Retinal pigment epithelial cell (primary cell): ENCODE measurements around the gene TWF2.

Experiments used
- DNase-seq: peaks from one replicate; pipeline ENCODE4 v3.0.0-alpha.2; 2010; ENCODE audit warnings: low read depth
- H3K4me3 ChIP-seq: 2 replicates; pipeline ENCODE4 v1.5.1; 2011; ENCODE audit warnings: mild to moderate bottlenecking, low read length, control low read depth, moderate library complexity
- CTCF ChIP-seq: conservative IDR thresholded peaks from 2 replicates; pipeline ENCODE4 v1.5.1; 2011; ENCODE audit warnings: low read depth, low read length, control low read depth, inconsistent platforms

TWF2 gene

GRCh38 chr3:52248816-52249547, 10.0 kb upstream of the TWF2 start:
- H3K4me3 ChIP-seq = no peak overlapping the region
- no peak for DNase-seq
- no peak for TF ChIP-seq CTCF

- no peak for TF ChIP-seq CTCF
- no peak for DNase-seq
- no peak overlapping the region for H3K4me3 ChIP-seq
Observed at GRCh38 chr3:52248165-52248541, 9.2 kb upstream of the TWF2 start.

DNA sequence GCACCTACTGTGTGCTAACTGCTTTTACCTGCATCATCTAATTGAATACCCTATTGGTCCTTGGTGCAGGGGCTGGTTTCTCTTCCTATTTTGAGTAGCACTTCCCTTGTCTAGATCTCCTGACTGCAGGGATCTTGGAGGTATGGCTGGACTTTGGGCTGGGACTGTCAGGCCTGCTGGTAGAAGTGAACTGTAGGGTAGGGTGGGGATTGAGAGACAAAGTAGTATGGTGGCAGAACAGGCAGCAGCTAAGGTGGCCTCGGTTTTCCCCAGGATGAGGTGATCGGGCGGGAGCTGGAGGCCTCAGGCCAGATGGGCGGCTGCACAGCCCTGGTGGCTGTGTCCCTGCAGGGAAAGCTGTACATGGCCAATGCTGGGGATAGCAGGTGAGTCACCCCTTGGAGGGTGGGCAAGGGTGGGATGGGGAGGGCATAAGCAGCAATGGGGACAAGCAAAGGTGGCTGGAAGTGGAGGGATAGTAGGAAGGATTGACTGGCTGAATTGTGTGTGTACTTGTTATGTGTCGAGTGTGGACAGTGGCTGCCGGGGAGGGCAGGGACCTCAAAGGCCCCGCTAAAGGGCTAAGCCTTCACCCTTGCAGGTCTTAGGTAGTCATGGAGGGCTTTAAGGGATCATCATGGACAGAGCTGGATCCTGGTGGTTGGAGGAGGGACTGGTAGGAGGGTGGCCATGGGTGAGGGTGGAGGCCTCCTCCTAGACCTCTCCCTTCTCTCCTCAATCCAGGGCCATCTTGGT, 8.6 kb upstream of the TWF2 start:
- no peak for DNase-seq
- no peak for TF ChIP-seq CTCF
- no peak overlapping the region for H3K4me3 ChIP-seq

DNA sequence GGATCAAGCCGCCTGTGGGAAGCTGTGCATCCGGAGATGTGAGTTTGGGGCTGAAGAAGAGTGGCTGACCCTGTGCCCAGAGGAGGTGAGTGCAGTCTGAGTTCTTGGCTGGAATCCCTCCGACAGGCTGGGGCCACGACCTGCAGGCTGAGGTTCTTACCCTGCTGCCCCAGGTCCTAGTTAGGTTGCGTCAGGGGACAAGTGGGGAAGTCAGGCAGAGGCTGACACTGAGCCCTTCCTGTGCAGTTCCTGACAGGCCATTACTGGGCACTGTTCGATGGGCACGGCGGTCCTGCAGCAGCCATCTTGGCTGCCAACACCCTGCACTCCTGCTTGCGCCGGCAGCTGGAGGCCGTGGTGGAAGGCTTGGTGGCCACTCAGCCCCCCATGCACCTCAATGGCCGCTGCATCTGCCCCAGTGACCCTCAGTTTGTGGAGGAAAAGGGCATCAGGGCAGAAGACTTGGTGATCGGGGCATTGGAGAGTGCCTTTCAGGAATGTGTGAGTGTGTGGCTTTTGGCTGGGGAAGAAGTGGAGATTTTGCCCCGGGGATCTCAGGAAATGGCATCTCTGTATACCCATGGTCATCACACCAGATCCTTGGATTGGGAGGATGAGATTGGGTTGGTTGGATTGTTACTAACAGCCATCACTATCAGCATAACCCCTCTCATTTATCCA, 7.9 kb upstream of the TWF2 start:
- TF ChIP-seq CTCF = no peak
- DNase-seq = no peak
- H3K4me3 ChIP-seq = no peak overlapping the region

GRCh38 chr3:52246264-52246620, 7.3 kb upstream of the TWF2 start:
- H3K4me3 ChIP-seq = peak overlapping the region; percentile 43
- no peak for TF ChIP-seq CTCF
- no peak for DNase-seq

GRCh38 chr3:52245322-52246263, 6.6 kb upstream of the TWF2 start, which contains the start of gene PPM1M:
TSS of gene PPM1M (plus strand) at chr3:52245759. CDS start at chr3:52245825, 66 bp downstream.
- TF ChIP-seq CTCF = no peak
- no peak for DNase-seq
- peak within 1 kb of the TSS; percentile 53 for H3K4me3 ChIP-seq
